ENCODE measurements around the gene CAST.

DNA sequence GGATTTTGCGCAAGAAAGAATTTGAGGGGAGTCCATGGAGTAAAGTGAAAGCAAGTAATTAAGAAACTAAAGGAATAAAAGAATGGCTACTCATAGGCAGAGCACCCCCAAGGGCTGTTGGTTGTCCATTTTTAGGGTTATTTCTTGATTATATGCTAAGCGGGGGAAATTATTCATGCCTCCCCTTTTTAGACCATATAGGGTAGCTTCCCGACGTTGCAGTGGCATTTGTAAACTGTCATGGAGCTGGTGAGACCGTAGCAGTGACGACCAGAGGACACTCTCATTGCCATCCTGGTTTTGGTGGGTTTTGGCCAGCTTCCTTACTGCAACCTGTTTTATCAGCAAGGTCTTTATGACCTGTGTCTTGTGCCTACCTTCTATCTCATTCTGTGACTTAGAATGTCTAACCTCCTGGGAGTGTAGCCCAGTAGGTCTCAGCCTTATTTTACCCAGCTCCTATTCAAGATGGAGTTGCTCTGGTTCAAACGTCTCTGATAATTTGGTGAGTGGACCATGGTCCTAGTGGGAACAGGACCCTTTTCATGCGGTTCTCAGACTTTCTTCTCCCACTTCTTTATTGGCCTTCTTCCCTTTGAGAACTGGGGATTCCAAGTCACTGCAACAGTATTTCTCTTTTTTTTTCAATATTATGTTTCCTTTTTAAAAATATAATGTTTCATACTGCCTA is 146.8 kb downstream of the CAST start:
- TF ChIP-seq, protein P1, sequence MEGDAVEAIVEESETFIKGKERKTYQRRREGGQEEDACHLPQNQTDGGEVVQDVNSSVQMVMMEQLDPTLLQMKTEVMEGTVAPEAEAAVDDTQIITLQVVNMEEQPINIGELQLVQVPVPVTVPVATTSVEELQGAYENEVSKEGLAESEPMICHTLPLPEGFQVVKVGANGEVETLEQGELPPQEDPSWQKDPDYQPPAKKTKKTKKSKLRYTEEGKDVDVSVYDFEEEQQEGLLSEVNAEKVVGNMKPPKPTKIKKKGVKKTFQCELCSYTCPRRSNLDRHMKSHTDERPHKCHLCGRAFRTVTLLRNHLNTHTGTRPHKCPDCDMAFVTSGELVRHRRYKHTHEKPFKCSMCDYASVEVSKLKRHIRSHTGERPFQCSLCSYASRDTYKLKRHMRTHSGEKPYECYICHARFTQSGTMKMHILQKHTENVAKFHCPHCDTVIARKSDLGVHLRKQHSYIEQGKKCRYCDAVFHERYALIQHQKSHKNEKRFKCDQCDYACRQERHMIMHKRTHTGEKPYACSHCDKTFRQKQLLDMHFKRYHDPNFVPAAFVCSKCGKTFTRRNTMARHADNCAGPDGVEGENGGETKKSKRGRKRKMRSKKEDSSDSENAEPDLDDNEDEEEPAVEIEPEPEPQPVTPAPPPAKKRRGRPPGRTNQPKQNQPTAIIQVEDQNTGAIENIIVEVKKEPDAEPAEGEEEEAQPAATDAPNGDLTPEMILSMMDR (IDR thresholded peaks at IDR 0.05; ENCODE audit: low read depth, low read length, poor library complexity, severe bottlenecking) = no peak
- no peak for TF ChIP-seq EZH2phosphoT487 (IDR thresholded peaks at IDR 0.05; ENCODE audit: borderline replicate concordance, low read length)
